GM11168 (cell line): ENCODE data around the gene AFG1L.
"Not testable (repeated sequence)": the region's sequence is repeated elsewhere in the genome, so short reads cannot be mapped to it uniquely, and the experiment has no call there.

Experiments used
- in situ Hi-C: fragments of 300-500 bp; cut with MboI; formaldehyde crosslinking; loops from one replicate; pipeline ENCODE4 v1.12.0; 2022; ENCODE audit warnings: low sequenced_read_pairs; ENCODE audit not compliant: unreplicated experiment

AFG1L gene

DNA sequence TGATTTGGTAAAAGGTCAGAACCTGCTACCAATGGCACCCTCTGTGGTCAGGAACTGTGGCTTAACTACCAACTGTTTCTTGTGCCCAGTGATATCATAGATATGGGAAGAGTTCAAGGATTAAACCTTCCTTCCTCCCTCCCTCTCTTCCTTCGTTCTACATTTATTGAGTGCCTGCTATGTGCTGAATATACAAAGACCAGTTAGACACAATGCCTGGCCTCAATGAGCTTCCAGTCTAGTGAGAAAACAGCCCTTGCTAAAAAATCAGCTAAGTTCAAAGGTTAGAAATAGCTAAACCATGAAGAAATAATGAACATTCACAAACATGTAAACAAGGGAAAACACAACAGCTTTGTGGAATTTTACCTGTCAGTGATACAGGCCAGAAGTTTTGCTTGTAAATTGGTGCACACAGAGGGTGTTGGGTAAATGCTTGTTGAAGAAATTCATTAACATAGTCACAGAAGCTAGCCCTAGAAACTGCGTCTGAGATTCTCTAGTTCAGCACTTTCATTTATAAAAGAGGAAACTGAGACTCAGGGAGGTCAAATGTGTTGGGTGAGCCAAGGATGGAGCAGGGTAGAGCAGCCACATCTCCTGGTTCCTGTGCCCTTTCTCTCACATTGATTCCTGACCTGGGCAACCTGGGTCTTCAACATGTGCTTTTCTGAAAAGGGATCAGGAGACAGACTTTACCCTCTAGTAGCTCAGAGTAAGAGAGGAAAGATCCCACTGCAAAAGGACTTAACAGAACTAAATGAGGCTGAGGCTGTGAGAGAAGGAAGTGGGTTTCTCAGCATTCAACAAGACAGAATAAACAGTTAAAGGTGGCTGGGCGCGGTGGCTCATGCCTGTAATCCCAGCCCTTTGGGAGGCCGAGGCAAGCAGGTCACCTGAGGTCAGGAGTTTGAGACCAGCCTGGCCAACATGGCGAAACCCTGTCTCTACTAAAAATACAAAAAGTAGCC lies 251.5 kb downstream of the AFG1L start:
- in situ Hi-C loops, result loop anchor here (25.0 kb wide), 1 partner anchor 341 kb away; no protein-coding TSS in a partner anchor

DNA sequence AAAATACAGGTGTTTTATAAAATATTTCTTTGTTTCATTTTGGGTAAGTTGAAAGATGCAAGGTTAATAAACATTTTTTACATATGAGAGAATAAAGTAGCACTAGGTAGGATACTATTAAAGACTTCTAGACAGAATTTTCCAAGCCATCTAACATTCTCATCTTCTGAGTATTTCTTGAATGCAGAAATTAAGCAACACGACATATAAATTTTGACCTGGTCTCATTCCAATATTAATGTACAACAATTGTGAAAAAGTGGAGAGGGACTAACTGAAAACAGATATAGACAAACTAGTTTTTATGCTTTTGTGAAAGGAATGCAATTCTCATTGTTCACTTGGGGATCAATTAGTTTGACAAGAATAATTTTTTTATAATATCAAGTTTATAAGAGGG lies 254.4 kb downstream of the AFG1L start:
- in situ Hi-C loops, result loop anchor here (25.0 kb wide), 1 partner anchor 338 kb away; no protein-coding TSS in a partner anchor

DNA sequence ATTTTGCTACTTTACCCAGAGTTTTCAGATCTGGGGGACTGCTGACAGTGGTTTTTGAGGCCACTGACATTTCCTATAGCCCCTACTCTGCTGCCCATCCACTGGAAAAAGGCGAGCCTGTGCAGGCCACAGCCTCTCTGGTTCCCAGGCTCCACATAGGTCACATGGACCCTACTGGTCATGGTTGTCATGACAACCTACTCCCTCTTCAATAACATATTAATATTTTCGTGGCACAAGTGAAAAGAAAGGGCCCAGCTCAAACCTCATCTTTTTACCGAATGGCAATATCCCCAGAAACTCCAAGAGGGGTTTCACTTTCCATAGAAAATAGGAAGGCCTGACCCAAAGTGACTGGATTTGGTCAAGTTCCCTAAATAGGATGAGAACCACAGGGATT lies 254.9 kb downstream of the AFG1L start:
- in situ Hi-C loops, result loop anchor here (25.0 kb wide), 1 partner anchor 338 kb away; no protein-coding TSS in a partner anchor

DNA sequence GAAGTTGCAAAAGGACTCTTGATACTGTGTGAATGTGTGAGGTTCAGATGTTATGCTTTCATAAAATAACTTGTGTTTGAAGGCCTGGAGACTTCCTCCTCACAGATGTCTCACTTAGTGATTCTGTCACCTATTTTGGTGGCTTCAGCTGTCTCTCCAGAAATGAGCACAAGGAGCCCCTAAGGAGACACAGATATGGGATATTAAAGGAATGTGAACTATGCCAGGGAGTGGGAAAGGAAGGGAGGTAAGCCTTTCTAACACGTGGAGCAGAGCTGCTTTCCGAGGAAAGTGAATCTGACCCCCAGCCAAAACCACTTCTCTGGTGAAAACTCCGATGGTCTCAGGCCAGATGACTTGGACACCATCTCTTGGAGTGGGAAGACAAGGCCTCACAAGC lies 255.4 kb downstream of the AFG1L start:
- in situ Hi-C loops, result no loop called here

DNA sequence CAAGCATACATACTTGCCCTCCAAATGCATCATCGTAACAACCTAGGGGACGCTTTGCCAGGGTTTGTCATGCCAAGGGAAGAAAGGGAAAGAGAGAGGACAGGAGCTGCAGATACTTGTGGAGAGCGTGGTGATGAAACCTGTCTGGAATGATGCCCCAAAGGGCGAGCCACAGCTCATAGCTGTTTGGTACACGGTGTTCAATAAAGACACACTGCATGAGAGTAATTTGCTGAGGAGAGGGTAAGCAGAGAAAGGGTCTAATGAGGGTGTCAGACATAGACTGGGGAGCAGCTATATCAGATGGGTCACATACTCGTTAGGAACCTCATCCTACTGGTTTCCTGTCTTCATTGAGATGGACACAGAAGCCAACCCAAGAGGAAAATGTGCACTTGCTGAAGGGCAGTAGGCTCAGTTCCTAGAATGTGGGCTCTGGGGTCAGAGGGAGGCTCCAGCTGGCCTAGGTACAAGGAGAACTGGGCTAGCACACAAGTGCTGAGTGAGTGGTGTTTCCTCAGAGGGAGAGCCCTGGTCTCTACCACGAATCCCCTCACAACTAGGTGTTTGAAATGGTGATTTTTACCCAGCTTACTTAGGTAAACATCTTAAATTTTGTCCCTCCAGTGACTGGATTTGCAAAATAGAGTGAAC lies 260.7 kb downstream of the AFG1L start:
- in situ Hi-C loops, result no loop called here

DNA sequence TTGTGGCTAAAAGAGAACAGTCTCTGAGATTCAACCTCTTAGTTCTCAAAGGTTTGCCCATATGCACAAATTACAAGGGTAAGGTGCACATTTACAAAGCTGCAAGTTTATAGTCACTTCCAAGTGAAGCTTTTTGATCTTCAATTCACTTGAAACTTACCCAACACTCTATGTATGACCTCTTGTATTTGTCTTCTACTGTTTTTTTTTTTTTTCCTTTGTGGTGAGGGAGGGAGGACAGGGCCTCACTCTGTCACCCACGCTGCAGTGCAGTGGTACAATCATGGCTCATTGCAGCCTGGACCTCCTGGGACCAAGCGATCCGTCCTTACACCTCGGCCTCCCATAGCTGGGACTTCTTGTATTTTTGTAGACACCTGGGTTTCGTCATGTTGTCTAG lies 261.4 kb downstream of the AFG1L start:
- in situ Hi-C loops, result no loop called here

DNA sequence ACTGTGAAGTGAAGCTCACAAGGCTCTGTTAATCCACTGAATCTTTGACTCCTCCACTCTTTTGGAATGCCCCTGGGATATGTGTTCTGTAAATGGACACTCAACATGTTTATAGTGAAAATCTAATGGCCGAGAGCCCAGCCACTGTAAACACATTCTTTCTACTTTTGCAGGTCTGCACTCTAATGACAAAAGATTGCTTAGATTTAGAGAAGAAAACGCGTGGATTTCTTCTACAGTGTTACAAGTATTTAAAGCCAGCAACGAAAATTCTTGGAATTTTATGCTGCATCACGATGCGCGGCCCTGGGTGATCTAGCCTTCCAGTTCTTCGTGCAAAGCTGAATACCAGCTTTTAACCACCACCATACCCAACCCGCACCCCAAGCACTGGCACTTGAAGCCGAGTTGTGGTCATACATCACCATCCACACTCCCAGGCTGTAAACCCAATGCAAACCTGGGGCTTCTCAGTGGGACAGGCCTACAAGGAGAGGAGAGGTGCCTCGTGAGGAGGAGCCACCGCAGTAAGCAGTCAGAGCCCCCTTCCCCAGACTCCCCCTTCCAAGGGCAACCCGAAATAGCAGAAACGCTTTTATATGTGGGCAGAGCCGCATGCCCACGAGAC lies 262.1 kb downstream of the AFG1L start:
- in situ Hi-C loops, result no loop called here

DNA sequence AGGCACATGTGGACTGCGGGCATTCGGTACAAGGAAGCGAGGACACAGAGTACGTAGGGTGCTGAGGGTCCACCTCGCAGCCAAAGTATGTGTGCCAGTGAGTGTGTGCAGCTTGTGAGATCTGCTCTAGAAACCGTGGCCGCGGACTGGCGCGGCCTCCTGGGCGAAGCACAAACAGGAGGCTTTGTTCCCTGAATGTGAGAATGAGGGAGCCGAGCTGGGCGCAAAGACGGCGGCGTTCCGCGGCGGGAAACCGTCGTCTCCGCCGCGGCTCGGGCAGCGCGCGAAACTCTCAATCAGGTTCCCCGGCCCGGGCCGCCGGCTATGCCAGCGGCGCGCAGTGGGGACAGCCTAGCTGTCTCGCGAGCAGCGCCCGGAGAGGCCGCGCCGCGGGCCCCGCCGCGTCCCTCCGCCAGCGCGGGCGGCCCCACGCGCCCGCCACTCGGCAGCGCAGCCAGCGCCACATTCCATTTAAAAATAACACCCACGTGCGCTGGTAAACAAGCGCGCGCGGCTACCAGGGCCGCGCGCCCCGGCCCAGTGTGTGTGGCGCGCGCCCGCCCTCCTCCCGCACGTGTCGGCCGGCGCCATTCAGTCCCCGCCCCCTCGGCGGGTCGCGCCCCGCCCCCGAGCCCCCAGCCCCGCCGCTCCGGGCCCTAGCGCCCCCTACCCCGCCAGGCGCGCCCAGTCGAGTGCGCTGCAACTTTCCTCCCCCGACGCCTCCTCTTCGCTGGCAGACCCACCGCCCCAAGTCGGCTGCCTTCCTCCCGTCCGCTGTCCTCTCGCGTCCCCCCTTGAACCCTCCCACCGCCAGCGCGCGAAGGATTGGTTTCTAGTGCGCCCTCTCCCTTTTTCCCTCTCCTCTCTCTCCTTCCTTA lies 262.9 kb downstream of the AFG1L start:
- in situ Hi-C loops, result no loop called here

DNA sequence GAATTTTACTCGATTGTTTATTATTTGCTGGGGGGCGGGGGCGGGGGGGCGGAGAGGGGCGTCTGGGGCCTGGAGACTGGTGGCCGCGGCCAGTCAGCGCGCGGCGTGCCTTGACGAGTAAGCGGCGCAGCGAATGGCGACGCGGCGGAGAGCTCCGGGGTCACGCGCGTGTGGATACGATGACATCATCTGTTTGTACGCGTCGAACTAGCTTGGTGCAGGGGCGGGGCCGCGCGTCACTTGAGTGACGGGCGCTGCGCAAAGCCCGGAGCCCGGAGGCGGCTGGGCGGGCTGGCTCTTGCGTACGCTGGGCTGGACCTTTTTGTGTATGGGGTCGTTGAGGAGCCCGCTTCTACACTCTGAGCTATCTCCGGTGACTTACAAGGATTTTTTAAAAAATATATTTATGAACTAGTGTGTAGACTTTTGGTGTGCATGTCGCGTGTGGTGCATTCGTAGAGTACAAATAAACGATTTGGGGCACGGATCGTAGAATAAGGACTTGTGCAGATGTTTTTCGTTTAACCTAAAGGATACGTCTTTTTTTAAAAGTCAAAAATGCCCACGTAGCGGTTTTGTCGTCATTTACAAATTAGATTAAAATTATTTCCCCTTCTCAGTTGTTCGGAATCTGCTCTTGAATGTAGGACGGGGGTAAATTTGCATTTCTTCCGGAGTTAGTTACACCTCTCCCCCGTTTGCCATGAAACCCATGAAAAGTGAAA lies 263.7 kb downstream of the AFG1L start:
- in situ Hi-C loops, result no loop called here

DNA sequence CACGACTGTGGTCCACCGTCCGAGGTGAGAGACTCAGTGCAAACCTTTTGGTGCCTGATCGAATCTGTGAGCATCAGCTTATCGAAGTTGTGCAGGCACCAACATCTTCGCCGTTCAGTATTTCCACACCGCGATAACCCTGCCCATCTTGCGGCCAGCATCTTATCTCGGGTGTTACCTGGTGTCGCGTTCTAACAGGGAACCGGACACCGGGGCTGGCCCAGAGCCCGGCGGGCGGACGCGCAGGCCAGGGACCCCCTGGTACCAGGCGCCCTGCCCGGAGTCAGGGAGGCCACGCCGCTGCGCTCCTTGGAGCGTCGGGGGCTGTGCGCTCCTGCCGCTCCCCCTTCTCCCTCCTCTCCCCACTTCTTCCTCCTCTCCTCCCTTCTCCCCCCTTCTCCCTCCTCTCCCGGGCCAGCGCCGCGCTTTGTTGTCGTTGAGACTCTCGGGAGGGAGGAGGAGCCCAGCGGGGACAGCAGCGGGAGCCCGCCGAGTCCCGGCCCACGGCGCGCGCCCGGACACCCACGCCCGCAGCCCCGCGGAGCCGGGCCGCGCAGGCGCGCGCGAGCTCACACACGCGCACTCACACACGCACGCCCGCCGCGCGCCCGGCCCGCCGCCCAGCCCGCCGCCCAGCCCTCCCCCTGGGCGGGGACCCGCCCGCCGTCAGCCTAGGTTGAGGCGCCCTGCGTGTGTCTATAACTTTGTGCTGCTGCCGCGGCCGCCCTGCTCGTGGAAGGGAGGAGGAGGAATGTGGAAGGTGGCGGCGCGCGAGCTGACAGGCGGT lies 264.4 kb downstream of the AFG1L start:
- in situ Hi-C loops, result no loop called here

DNA sequence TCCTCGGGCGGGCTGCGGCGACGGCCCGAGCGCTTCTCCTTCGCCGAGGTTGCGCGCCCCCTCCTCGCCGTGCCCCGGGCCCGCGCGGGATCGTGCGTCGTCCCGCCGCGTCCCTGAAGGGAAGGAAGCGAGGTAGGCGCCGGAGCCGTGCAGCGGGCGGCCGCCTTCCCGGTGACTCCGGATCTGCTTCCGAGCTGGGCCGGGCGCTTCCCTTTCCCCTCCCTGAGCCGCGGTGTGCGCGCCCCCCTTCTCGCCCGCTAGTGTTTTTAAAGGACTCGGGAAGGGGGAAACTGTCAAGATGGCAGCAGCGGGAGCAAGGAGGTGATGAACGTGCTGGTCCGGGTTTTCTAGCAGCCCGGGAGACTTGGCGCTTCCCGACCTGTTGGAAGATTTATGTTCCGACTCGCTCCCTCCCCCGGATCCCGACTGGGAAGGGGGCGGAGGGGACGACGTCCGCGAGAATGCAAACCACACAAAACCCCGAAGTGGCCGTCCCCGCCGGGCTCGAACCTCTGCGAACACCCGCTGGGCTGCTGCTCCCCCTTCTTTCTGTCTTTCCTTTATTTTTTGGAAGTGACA lies 265.1 kb downstream of the AFG1L start:
- in situ Hi-C loops, result no loop called here

DNA sequence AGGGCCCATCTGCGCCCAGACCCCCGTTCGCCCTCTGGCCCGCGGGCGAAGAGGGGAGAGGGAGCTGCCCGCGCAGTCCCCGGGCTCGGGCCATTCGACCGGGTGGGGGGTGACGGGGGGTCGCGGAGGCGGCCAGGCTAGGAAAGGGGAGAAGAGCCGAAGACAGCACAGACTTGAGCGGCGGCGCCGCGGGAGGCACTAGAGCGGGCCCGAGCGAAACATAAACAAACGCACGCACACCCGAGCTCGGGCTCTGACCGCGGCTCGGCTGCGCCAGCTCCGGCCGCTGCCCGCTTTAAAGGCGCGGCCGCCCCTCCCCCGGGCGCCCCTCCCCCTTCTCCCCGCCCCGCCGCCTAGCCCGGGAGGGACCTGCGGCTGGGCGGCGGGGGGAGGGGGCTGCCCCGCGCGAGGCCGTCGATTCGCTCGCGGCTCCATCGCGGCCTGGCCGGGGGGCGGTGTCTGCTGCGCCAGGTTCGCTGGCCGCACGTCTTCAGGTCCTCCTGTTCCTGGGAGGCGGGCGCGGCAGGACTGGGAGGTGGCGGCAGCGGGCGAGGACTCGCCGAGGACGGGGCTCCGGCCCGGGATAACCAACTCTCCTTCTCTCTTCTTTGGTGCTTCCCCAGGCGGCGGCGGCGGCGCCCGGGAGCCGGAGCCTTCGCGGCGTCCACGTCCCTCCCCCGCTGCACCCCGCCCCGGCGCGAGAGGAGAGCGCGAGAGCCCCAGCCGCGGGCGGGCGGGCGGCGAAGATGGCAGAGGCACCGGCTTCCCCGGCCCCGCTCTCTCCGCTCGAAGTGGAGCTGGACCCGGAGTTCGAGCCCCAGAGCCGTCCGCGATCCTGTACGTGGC lies 265.8 kb downstream of the AFG1L start, which contains the start of gene FOXO3:
Gene FOXO3 (plus strand): TSS at position 455 of the 846 bp plus-strand sequence. CDS start 292 bp downstream, at position 747.
- in situ Hi-C loops, result no loop called here

DNA sequence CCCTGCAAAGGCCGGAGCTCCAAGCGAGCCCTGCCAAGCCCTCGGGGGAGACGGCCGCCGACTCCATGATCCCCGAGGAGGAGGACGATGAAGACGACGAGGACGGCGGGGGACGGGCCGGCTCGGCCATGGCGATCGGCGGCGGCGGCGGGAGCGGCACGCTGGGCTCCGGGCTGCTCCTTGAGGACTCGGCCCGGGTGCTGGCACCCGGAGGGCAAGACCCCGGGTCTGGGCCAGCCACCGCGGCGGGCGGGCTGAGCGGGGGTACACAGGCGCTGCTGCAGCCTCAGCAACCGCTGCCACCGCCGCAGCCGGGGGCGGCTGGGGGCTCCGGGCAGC lies 266.4 kb downstream of the AFG1L start:
- in situ Hi-C loops, result not testable (repeated sequence)

DNA sequence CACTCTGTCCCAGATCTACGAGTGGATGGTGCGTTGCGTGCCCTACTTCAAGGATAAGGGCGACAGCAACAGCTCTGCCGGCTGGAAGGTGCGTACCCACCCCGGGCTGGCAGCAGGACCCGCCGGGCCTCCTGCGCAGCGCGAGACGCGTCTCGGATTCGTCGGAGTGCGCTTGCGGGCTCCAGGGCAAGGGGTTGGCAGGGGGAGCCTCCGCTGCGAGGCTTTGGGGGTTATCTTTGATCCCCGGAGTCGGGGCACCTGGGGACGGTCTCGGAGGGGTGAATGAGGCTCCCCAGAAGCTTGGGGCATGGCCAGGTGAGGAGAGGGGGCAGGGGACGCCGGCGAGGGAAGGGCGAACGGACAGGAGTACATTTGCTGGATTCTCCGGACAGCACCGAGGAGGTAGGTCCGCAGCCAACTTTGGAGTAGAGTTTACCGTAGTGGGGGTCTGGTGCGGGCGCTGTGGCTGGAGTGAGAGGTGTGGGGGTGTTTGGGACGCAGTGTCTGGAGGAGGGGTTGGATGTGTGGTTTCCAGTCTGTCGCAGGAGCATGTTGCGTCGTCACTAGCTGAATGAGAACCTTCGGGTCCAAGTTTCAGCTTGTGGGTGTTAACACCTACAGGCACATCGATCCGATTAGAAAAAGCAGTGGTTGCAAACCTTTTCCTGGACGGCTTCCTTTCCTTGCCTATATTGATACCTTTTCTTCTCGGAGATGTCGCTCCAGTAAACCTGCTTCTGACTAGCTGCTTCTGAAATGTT lies 267.1 kb downstream of the AFG1L start:
- in situ Hi-C loops, result no loop called here

DNA sequence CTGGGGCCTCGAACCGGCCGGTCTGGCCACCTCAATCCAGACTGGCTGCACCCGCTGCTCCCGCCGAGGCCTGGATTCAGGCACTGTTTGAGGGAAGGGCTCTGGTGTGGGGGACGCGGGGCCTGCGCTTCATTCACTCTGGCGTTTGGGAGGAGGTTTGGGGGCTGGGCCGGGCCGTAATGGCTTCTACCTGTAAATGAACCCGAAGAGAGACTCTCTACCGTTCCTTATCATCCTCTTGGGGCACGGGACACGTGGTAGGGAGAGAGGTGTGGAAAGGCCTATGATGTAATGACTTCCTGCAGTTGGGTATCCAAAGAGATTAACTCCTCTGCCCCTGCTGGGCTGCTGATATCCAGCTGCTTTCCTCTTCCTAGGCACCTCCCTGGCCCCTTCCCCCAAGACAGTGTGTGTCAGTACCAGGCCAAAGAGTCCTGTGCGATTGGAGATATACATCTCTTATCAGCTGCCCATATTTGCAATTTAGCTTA lies 267.7 kb downstream of the AFG1L start:
- in situ Hi-C loops, result no loop called here

DNA sequence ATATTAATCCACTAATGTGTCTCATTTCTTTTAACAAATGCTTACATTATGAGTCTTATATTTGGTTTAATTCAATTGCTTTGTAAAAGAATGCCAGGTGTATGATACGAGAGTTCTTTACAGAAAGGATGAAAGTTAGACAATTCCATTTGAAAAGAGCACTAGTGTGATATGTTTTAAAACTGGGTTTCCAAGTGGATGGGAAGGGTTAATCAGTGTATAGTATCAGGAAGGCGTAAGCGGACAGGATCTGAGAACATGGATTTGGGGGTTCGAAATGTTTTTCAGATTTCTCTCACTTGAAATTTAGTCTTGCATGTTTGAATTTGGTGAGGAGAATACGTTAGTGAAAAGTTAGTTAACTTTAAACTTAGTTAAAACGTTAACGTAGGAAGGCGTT lies 268.4 kb downstream of the AFG1L start:
- in situ Hi-C loops, result no loop called here
